Measurements from ENCODE around the gene ASB7.

Gene ASB7

DNA sequence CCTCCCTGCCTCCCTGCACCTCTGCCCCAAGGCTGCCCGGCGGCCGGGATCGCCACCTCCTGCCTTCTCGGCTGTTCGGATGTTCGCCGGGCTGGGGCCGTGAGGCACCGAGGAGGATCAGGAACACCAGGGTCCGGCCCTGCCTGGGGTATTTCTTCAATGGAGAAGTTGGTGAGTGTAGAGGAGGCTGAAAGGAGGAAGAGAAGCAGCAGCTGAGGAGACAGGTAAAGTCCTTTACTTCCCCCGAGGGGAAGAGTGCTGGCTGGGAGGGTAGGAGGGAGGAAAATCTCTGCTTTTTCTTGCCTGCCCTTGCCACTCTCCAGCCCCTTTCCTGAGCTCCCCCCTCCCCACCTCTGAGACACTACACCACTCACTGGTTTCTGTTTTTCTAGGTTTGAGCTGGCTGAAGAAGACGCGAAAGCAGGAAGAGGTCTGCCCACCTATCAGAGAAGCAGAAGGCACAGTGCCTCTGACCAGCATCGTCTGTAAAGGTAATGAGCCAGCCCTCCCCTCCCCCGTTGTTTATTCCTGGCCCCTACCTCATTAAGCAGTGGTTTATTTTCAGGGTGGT lies 519 bp downstream of the ASB7 start:
- no peaks in the 10 kb centered on the region; the same call in 1 of the 2 replicates for H3K36me3 ChIP-seq (ENCODE audit: low read length)
- no peaks in the 10 kb centered on the region for H3F3A ChIP-seq (ENCODE audit: insufficient read depth)
- H3K27ac ChIP-seq (ENCODE audit: low read depth, low read length): peak overlapping the region; percentile 54
- H4K20me1 ChIP-seq (ENCODE audit: low read depth, low read length): no peaks in the 10 kb centered on the region
- no peaks in the 10 kb centered on the region for H3K9me3 ChIP-seq (ENCODE audit: insufficient read depth, low read length)
- TF ChIP-seq, protein P1, sequence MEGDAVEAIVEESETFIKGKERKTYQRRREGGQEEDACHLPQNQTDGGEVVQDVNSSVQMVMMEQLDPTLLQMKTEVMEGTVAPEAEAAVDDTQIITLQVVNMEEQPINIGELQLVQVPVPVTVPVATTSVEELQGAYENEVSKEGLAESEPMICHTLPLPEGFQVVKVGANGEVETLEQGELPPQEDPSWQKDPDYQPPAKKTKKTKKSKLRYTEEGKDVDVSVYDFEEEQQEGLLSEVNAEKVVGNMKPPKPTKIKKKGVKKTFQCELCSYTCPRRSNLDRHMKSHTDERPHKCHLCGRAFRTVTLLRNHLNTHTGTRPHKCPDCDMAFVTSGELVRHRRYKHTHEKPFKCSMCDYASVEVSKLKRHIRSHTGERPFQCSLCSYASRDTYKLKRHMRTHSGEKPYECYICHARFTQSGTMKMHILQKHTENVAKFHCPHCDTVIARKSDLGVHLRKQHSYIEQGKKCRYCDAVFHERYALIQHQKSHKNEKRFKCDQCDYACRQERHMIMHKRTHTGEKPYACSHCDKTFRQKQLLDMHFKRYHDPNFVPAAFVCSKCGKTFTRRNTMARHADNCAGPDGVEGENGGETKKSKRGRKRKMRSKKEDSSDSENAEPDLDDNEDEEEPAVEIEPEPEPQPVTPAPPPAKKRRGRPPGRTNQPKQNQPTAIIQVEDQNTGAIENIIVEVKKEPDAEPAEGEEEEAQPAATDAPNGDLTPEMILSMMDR (IDR thresholded peaks at IDR 0.05; ENCODE audit: insufficient read depth, low read length, poor library complexity, severe bottlenecking): no peak
- no peak for TF ChIP-seq EZH2phosphoT487 (conservative IDR thresholded peaks at IDR 0.05; ENCODE audit: low read length)
- H2AFZ ChIP-seq (ENCODE audit: low read depth, low read length, severe bottlenecking): peak overlapping the region; percentile 86
- H3K4me3 ChIP-seq (ENCODE audit: insufficient read depth, low read length, poor library complexity, severe bottlenecking): peak overlapping the region; percentile 99
- no peaks in the 10 kb centered on the region for H3K27me3 ChIP-seq (ENCODE audit: low read length)
- peak overlapping the region; percentile 76 for H3K4me2 ChIP-seq (ENCODE audit: low read depth, low read length, poor library complexity, severe bottlenecking)
- peaks cover 58% of the 10 kb centered on the region for H3K79me2 ChIP-seq (ENCODE audit: insufficient read depth, low read length)
- H3K9me2 ChIP-seq (replicated peaks; ENCODE audit: insufficient read depth, low read length): no peaks in the 10 kb centered on the region
- H3K9ac ChIP-seq (ENCODE audit: low read length): peak overlapping the region; percentile 92

DNA sequence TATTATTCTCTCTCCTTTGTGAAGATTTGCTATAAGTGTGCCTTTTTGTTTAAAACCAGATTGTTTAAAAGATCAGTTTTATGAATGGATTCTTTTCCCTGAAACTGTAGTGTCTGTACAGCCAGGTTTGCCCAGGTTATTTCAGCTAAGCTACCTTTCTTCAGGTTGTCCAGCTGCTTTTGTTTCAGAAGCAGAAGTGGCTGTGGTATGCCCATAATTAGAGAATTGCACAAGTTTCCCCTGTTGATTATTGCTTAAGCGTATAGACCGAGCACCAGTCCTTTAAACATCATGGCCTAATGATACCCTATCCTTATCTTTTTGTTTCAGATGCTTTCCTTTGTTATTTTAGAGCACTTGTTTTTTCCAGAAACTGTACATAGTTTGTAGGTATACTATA lies 10.2 kb downstream of the ASB7 start:
- no peaks in the 10 kb centered on the region for H3F3A ChIP-seq (ENCODE audit: insufficient read depth)
- no peak overlapping the region for H2AFZ ChIP-seq (ENCODE audit: low read depth, low read length, severe bottlenecking)
- peaks cover 5% of the 10 kb centered on the region; the same call in 1 of the 2 replicates for H3K36me3 ChIP-seq (ENCODE audit: low read length)
- H3K9me2 ChIP-seq (replicated peaks; ENCODE audit: insufficient read depth, low read length): no peaks in the 10 kb centered on the region
- no peaks in the 10 kb centered on the region for H3K9me3 ChIP-seq (ENCODE audit: insufficient read depth, low read length)
- no peak overlapping the region for H3K27ac ChIP-seq (ENCODE audit: low read depth, low read length)
- H3K79me2 ChIP-seq (ENCODE audit: insufficient read depth, low read length): no peaks in the 10 kb centered on the region
- no peak overlapping the region for H3K4me2 ChIP-seq (ENCODE audit: low read depth, low read length, poor library complexity, severe bottlenecking)
- no peaks in the 10 kb centered on the region for H4K20me1 ChIP-seq (ENCODE audit: low read depth, low read length)
- no peak overlapping the region for H3K9ac ChIP-seq (ENCODE audit: low read length)
- TF ChIP-seq, protein P1 (IDR thresholded peaks at IDR 0.05; ENCODE audit: insufficient read depth, low read length, poor library complexity, severe bottlenecking): no peak
- no peak for TF ChIP-seq EZH2phosphoT487 (conservative IDR thresholded peaks at IDR 0.05; ENCODE audit: low read length)
- no peak overlapping the region for H3K4me3 ChIP-seq (ENCODE audit: insufficient read depth, low read length, poor library complexity, severe bottlenecking)
- no peaks in the 10 kb centered on the region for H3K27me3 ChIP-seq (ENCODE audit: low read length)

DNA sequence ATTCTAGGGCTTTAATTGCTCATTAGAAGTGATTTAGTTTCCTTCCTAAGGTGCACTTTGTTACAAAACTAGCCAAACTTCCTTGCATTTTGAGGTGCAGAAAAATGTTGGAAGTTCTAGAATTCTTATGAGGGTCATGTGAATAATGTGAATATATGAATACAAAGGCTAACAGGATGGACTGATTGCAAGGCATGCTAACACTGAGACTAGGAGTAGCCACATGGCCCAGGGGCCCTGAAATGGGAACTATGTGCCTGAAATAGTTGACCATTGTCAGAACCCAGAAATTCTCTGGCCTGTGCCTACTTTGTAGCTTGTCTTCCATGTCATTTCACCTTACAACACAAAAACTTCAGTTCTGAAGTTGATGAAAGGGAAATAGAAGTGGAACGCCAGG lies 10.8 kb downstream of the ASB7 start:
- Histone ChIP-seq H3F3A (ENCODE audit: insufficient read depth) (no peaks in the 10 kb centered on the region), H3K9me2 (replicated peaks; ENCODE audit: insufficient read depth, low read length) (no peaks in the 10 kb centered on the region), H3K4me2 (ENCODE audit: low read depth, low read length, poor library complexity, severe bottlenecking) (no peak overlapping the region), H3K36me3 (ENCODE audit: low read length) (peaks cover 5% of the 10 kb centered on the region; the same call in 1 of the 2 replicates), H3K27me3 (ENCODE audit: low read length) (no peaks in the 10 kb centered on the region), H3K9ac (ENCODE audit: low read length) (no peak overlapping the region), H2AFZ (ENCODE audit: low read depth, low read length, severe bottlenecking) (no peak overlapping the region), H4K20me1 (ENCODE audit: low read depth, low read length) (no peaks in the 10 kb centered on the region), H3K9me3 (ENCODE audit: insufficient read depth, low read length) (no peaks in the 10 kb centered on the region), H3K27ac (ENCODE audit: low read depth, low read length) (no peak overlapping the region), H3K79me2 (ENCODE audit: insufficient read depth, low read length) (no peaks in the 10 kb centered on the region), H3K4me3 (ENCODE audit: insufficient read depth, low read length, poor library complexity, severe bottlenecking) (no peak overlapping the region)
- TF ChIP-seq EZH2phosphoT487 (conservative IDR thresholded peaks at IDR 0.05; ENCODE audit: low read length): no peak
- TF ChIP-seq, protein P1 (IDR thresholded peaks at IDR 0.05; ENCODE audit: insufficient read depth, low read length, poor library complexity, severe bottlenecking): no peak

Measured in SU-DHL-6 (cell line).